Endothelial cell of umbilical vein (primary cell): ENCODE data around the gene ERO1B. TPM values are rescaled to one million over a fixed set of nuclear protein-coding genes. Genes with fewer than 3 reads are reported as not detected.

Experiments
- BruUV-seq: library from RNA; stranded (reverse); fragments of 400-500 nt; replicated peaks from 2 replicates; lab custom pipeline; 2021; lab: Mats Ljungman, UMichigan
- CTCF ChIA-PET: fragments of 300-600, 350-600 bp; sonication (Branson Sonifier 250); formaldehyde crosslinking; loops from one replicate; lab custom pipeline; 2021; ENCODE audit warnings: antibody characterized with exemption, inconsistent platforms; lab: Charles Lee
- POLR2A ChIA-PET: fragments of 300-600, 350-600 bp; sonication (Branson Sonifier 250); formaldehyde crosslinking; loops from one replicate; lab custom pipeline; 2021; ENCODE audit warnings: antibody characterized with exemption, inconsistent platforms; lab: Charles Lee
- DNase-seq: peaks from one replicate; pipeline ENCODE4 v3.0.0-alpha.2; 2011; ENCODE audit warnings: low read depth, low spot score
- FAIRE-seq: peaks from 2 replicates; lab custom pipeline; 2011; peaks lifted over from hg19 to GRCh38; lab: Jason Lieb, UNC
- H2AFZ ChIP-seq: 2 replicates; pipeline ENCODE4 v1.6.0; 2012; ENCODE audit warnings: low read depth, low read length, control low read depth, inconsistent platforms
- H3K27ac ChIP-seq: 2 replicates; pipeline ENCODE4 v1.5.1; 2011; ENCODE audit warnings: low read depth, mild to moderate bottlenecking, control low read depth, low read length, moderate library complexity; ENCODE audit not compliant: insufficient read depth
- H3K27me3 ChIP-seq, 2 experiments: 2 replicates each; pipeline versions ENCODE4 v1.6.0 to v1.6.1; 2011; ENCODE audit warnings: low read length in 2 of 2, mixed read lengths in 1 of 2; ENCODE audit not compliant: control insufficient read depth in 2 of 2, insufficient read depth in 2 of 2
- H3K36me3 ChIP-seq, 2 experiments: 2 replicates in 1 of 2; 3 replicates in 1 of 2; pipeline ENCODE4 v1.5.1; 2011; ENCODE audit warnings: low read length in 2 of 2, mild to moderate bottlenecking in 1 of 2, moderate library complexity in 1 of 2; ENCODE audit not compliant: control insufficient read depth in 2 of 2, insufficient read depth in 2 of 2; ENCODE audit errors: extremely low read depth in 1 of 2
- H3K4me1 ChIP-seq: 3 replicates; pipeline ENCODE4 v1.5.1; 2011; ENCODE audit warnings: mild to moderate bottlenecking, low read length; ENCODE audit not compliant: control insufficient read depth, insufficient read depth; ENCODE audit errors: extremely low read depth
- H3K4me2 ChIP-seq: 2 replicates; pipeline ENCODE4 v1.6.1; 2011; ENCODE audit warnings: low read length, control low read depth, mixed read lengths; ENCODE audit not compliant: insufficient read depth
- H3K4me3 ChIP-seq, 3 experiments: fragments of 200-600 bp in 1 of 3; sonication (generic), shearing (Covaris generic) in 1 of 3; replicated peaks in 1 of 3; 2 replicates each; pipeline ENCODE4 v1.5.1; 2011 to 2016; ENCODE audit warnings: control low read depth in 3 of 3, low read length in 3 of 3, mild to moderate bottlenecking in 2 of 3, inconsistent platforms in 1 of 3, low read depth in 1 of 3, moderate library complexity in 1 of 3; ENCODE audit not compliant: insufficient read depth in 1 of 3
- H3K79me2 ChIP-seq: 2 replicates; pipeline ENCODE4 v1.6.0; 2012; ENCODE audit warnings: low read length, inconsistent platforms; ENCODE audit not compliant: control insufficient read depth, insufficient read depth
- H3K9ac ChIP-seq: replicated peaks from 2 replicates; pipeline ENCODE3; 2011; ENCODE audit warnings: low read length, control low read depth; ENCODE audit not compliant: insufficient read depth; ENCODE audit errors: extremely low read depth
- H3K9me1 ChIP-seq: replicated peaks from 3 replicates; pipeline ENCODE4 v1.6.0; 2011; ENCODE audit warnings: mild to moderate bottlenecking, low read length; ENCODE audit not compliant: control insufficient read depth, insufficient read depth; ENCODE audit errors: extremely low read depth
- H3K9me3 ChIP-seq: replicated peaks from 2 replicates; pipeline ENCODE4 v1.5.1; 2012; ENCODE audit warnings: low read length, inconsistent platforms; ENCODE audit not compliant: control insufficient read depth, insufficient read depth
- H4K20me1 ChIP-seq: replicated peaks from 2 replicates; pipeline ENCODE3; 2011; ENCODE audit warnings: mild to moderate bottlenecking, low read length; ENCODE audit not compliant: control insufficient read depth, insufficient read depth; ENCODE audit errors: extremely low read depth
- EZH2 ChIP-seq: IDR thresholded peaks from 2 replicates; pipeline ENCODE4 v1.6.1; 2012; ENCODE audit warnings: borderline replicate concordance, low read depth, mild to moderate bottlenecking, moderate library complexity, low read length, inconsistent platforms; ENCODE audit not compliant: severe bottlenecking
- FOS ChIP-seq: IDR thresholded peaks from 2 replicates; pipeline ENCODE4 v1.6.1; 2011; ENCODE audit warnings: mild to moderate bottlenecking, low read length, moderate library complexity, borderline replicate concordance; ENCODE audit not compliant: insufficient read depth
- GATA2 ChIP-seq: IDR thresholded peaks from 2 replicates; pipeline ENCODE4 v1.7.0; 2011; ENCODE audit warnings: low read depth, mild to moderate bottlenecking, moderate library complexity, mixed read lengths, low read length; ENCODE audit not compliant: insufficient read length, insufficient read depth
- JUN ChIP-seq: IDR thresholded peaks from 2 replicates; pipeline ENCODE4 v1.6.1; 2011; ENCODE audit warnings: borderline replicate concordance, low read depth; ENCODE audit not compliant: insufficient read length, insufficient read depth
- MAX ChIP-seq: IDR thresholded peaks from 2 replicates; pipeline ENCODE4 v1.6.1; 2011; ENCODE audit not compliant: insufficient read depth, insufficient read length
- MYC ChIP-seq: IDR thresholded peaks from one replicate; pipeline ENCODE4 v1.6.1; 2011; ENCODE audit warnings: mild to moderate bottlenecking, low read depth, low read length
- POLR2A ChIP-seq: IDR thresholded peaks from 2 replicates; pipeline ENCODE4 v1.6.1; 2012; ENCODE audit warnings: low read depth, mild to moderate bottlenecking, control low read depth, low read length
- POLR2AphosphoS5 ChIP-seq: IDR thresholded peaks from 2 replicates; pipeline ENCODE4 v1.6.1; 2012; ENCODE audit warnings: low read depth, mild to moderate bottlenecking, control low read depth, low read length, moderate library complexity; ENCODE audit not compliant: insufficient read depth
- dilution Hi-C: fragments of 300-500 bp; cut with MboI; formaldehyde crosslinking; loops from one replicate; pipeline ENCODE4 v1.15.0; 2019; ENCODE audit warnings: low sequenced_read_pairs; ENCODE audit not compliant: extremely low pct_ligation_motif_present
- intact Hi-C: fragments of 100-400 bp; cut with micrococcal nuclease; formaldehyde crosslinking; loops from one replicate; pipeline ENCODE4 v1.10.0; 2022
- polyA plus RNA-seq, 4 experiments: library from polyadenylated mRNA; depleted of rRNA in 3 of 4; stranded (reverse) in 3 of 4; unstranded in 1 of 4; fragments of >200 nt; gene quantifications; 2 replicates each; pipeline versions ENCODE4 v1.2.1 to v1.2.3, GENCODE V29; 2011 to 2012; ENCODE audit warnings: missing spikeins in 1 of 4
- total RNA-seq: library from RNA; stranded (reverse); gene quantifications from 2 replicates; pipeline ENCODE4 v1.2.3, GENCODE V29; 2021
- TF ChIP-seq, protein P1 (sequence below), 2 donors: IDR thresholded peaks; 1 replicate in 1 of 2; 2 replicates in 1 of 2; pipeline ENCODE4 v1.5.1; 2011; ENCODE audit warnings: low read length in 2 of 2, mild to moderate bottlenecking in 2 of 2, moderate library complexity in 2 of 2, control low read depth in 1 of 2, inconsistent platforms in 1 of 2, low read depth in 1 of 2; ENCODE audit not compliant: insufficient read depth in 1 of 2; ENCODE audit errors: extremely low read depth in 1 of 2

Gene ERO1B
- total and polyA plus RNA-seq, 2 donors (not counting 3 experiments of a cell fraction or from before 2014, with no cell fraction given): 1.9 to 3.6 TPM

GRCh38 chr1:236292425-236292824 is 10.7 kb upstream of the ERO1B start:
- BruUV-seq: no TSS peak
- dilution Hi-C loops: no loop called here
- intact Hi-C loops: no loop called here
- no peaks in the 10 kb centered on the region for H4K20me1 ChIP-seq
- H2AFZ ChIP-seq: no peak overlapping the region
- H3K36me3 ChIP-seq: no peaks in the 10 kb centered on the region
- CTCF ChIA-PET: no interaction called here
- H3K79me2 ChIP-seq: no peaks in the 10 kb centered on the region
- no peak overlapping the region for H3K27ac ChIP-seq
- TF ChIP-seq MYC (no peak), FOS (no peak), GATA2 (no peak), POLR2AphosphoS5 (no peak), MAX (no peak), EZH2 (no peak), JUN (no peak), POLR2A (no peak)
- TF ChIP-seq, protein P1, sequence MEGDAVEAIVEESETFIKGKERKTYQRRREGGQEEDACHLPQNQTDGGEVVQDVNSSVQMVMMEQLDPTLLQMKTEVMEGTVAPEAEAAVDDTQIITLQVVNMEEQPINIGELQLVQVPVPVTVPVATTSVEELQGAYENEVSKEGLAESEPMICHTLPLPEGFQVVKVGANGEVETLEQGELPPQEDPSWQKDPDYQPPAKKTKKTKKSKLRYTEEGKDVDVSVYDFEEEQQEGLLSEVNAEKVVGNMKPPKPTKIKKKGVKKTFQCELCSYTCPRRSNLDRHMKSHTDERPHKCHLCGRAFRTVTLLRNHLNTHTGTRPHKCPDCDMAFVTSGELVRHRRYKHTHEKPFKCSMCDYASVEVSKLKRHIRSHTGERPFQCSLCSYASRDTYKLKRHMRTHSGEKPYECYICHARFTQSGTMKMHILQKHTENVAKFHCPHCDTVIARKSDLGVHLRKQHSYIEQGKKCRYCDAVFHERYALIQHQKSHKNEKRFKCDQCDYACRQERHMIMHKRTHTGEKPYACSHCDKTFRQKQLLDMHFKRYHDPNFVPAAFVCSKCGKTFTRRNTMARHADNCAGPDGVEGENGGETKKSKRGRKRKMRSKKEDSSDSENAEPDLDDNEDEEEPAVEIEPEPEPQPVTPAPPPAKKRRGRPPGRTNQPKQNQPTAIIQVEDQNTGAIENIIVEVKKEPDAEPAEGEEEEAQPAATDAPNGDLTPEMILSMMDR (IDR thresholded peaks at IDR 0.05; ENCODE audit: extremely low read depth in 1 of 2, insufficient read depth in 1 of 2, low read depth in 1 of 2, low read length in 2 of 2): no peak
- H3K9me3 ChIP-seq: no peaks in the 10 kb centered on the region
- DNase-seq (no peak), FAIRE-seq (no peak)
- H3K4me1 ChIP-seq: no peaks in the 10 kb centered on the region
- no peaks in the 10 kb centered on the region for H3K9me1 ChIP-seq
- peaks cover 1 to 3% of the 10 kb centered on the region in 2 experiments for H3K27me3 ChIP-seq
- H3K4me2 ChIP-seq: no peak overlapping the region
- no peak overlapping the region for H3K9ac ChIP-seq
- no peak overlapping the region for H3K4me3 ChIP-seq
- POLR2A ChIA-PET: no interaction called here
